IMR-90 (cell line): ENCODE data around the gene ANOS1. TPM values are rescaled to one million over a fixed set of nuclear protein-coding genes. Genes with fewer than 3 reads are reported as not detected.
"Not testable (repeated sequence)": the region's sequence is repeated elsewhere in the genome, so short reads cannot be mapped to it uniquely, and the experiment has no call there.

Source experiments
- ATAC-seq: fragments of 200-7000 bp; cut with Tn5 transposase; 2 replicates; pipeline ENCODE4 v1.9.1; 2020; ENCODE audit warnings: low read depth, mild to moderate bottlenecking, moderate library complexity
- BruUV-seq: library from RNA; stranded (reverse); fragments of 400-500 nt; replicated peaks from 2 replicates; lab custom pipeline; 2021; lab: Mats Ljungman, UMichigan
- CTCF ChIA-PET: fragments of 300-600 bp; formaldehyde crosslinking; extraction: SDS; loops from one replicate; lab custom pipeline; 2021; ENCODE audit warnings: antibody characterized with exemption; lab: Yijun Ruan, JAX
- POLR2A ChIA-PET: fragments of 300-600 bp; sonication (Branson Sonifier 250); formaldehyde crosslinking; loops from one replicate; lab custom pipeline; 2022; ENCODE audit warnings: antibody characterized with exemption; ENCODE audit not compliant: unreplicated experiment; lab: Charles Lee
- DNase-seq: peaks from one replicate; pipeline ENCODE4 v3.0.0; 2013
- H2AFZ ChIP-seq: replicated peaks from 2 replicates; pipeline ENCODE3; 2013; ENCODE audit warnings: low read length, mild to moderate bottlenecking; ENCODE audit not compliant: poor library complexity
- H2AK5ac ChIP-seq: 2 replicates; pipeline ENCODE4 v1.6.1; 2013; ENCODE audit warnings: low read depth, low read length, inconsistent platforms
- H2AK9ac ChIP-seq: replicated peaks from 2 replicates; pipeline ENCODE3; 2013; ENCODE audit warnings: mild to moderate bottlenecking, low read depth, low read length, moderate library complexity; ENCODE audit not compliant: poor library complexity
- H2BK120ac ChIP-seq: 2 replicates; pipeline ENCODE4 v1.6.1; 2013; ENCODE audit warnings: low read depth, low read length, inconsistent platforms
- H2BK15ac ChIP-seq: 3 replicates; pipeline ENCODE4 v1.6.1; 2013; ENCODE audit warnings: low read depth, low read length, inconsistent platforms
- H2BK20ac ChIP-seq: 2 replicates; pipeline ENCODE4 v1.6.1; 2013; ENCODE audit warnings: low read depth, mild to moderate bottlenecking, inconsistent platforms, low read length, moderate library complexity
- H2BK5ac ChIP-seq: 2 replicates; pipeline ENCODE4 v1.6.1; 2013; ENCODE audit warnings: mild to moderate bottlenecking, low read depth, low read length, inconsistent platforms; ENCODE audit not compliant: poor library complexity, severe bottlenecking
- H3K14ac ChIP-seq: replicated peaks from 2 replicates; pipeline ENCODE4 v1.6.1; 2013; ENCODE audit warnings: low read depth, low read length, inconsistent platforms
- H3K18ac ChIP-seq: 2 replicates; pipeline ENCODE4 v1.6.1; 2013; ENCODE audit warnings: low read depth, low read length, control low read depth
- H3K23ac ChIP-seq: 2 replicates; pipeline ENCODE4 v1.6.1; 2013; ENCODE audit warnings: low read depth, low read length, inconsistent platforms
- H3K27ac ChIP-seq: 2 replicates; pipeline ENCODE4 v1.5.1; 2013; ENCODE audit warnings: mild to moderate bottlenecking, control low read depth, low read length; ENCODE audit not compliant: insufficient read depth
- H3K27me3 ChIP-seq: 2 replicates; pipeline ENCODE4 v1.6.1; 2013; ENCODE audit warnings: low read length; ENCODE audit not compliant: control insufficient read depth, insufficient read depth
- H3K36me3 ChIP-seq: 2 replicates; pipeline ENCODE4 v1.6.1; 2013; ENCODE audit warnings: low read length, mixed read lengths; ENCODE audit not compliant: control insufficient read depth, insufficient read depth
- H3K4ac ChIP-seq: 2 replicates; pipeline ENCODE4 v1.6.1; 2013; ENCODE audit warnings: low read depth, low read length, inconsistent platforms
- H3K4me1 ChIP-seq: 2 replicates; pipeline ENCODE4 v1.6.1; 2013; ENCODE audit warnings: low read length, mixed read lengths; ENCODE audit not compliant: control insufficient read depth, insufficient read depth
- H3K4me2 ChIP-seq: 2 replicates; pipeline ENCODE4 v1.6.1; 2013; ENCODE audit warnings: low read depth, mild to moderate bottlenecking, control low read depth, low read length, moderate library complexity
- H3K4me3 ChIP-seq: 2 replicates; pipeline ENCODE4 v1.5.1; 2013; ENCODE audit warnings: low read depth, mild to moderate bottlenecking, control low read depth, low read length, moderate library complexity; ENCODE audit not compliant: insufficient read depth
- H3K56ac ChIP-seq: 2 replicates; pipeline ENCODE4 v1.6.1; 2013; ENCODE audit warnings: low read length, inconsistent platforms; ENCODE audit not compliant: insufficient read depth; ENCODE audit errors: extremely low read depth
- H3K79me1 ChIP-seq, 2 experiments: 2 replicates each; pipeline ENCODE4 v1.6.1; 2013; ENCODE audit warnings: low read length in 2 of 2, inconsistent platforms in 1 of 2, low read depth in 1 of 2
- H3K9ac ChIP-seq: 2 replicates; pipeline ENCODE4 v1.6.1; 2013; ENCODE audit warnings: low read depth, low read length, control low read depth
- H3K9me1 ChIP-seq: 2 replicates; pipeline ENCODE4 v1.6.1; 2013; ENCODE audit warnings: low read length, inconsistent platforms; ENCODE audit not compliant: insufficient read depth
- H3K9me3 ChIP-seq: 2 replicates; pipeline ENCODE4 v1.6.1; 2013; ENCODE audit warnings: low read length; ENCODE audit not compliant: control insufficient read depth, insufficient read depth
- H4K20me1 ChIP-seq: 2 replicates; pipeline ENCODE4 v1.6.1; 2013; ENCODE audit warnings: low read length, inconsistent platforms; ENCODE audit not compliant: insufficient read depth
- H4K5ac ChIP-seq: 2 replicates; pipeline ENCODE4 v1.6.1; 2013; ENCODE audit warnings: mild to moderate bottlenecking, low read depth, low read length, control low read depth
- H4K8ac ChIP-seq, 2 experiments: 2 replicates each; pipeline ENCODE4 v1.6.1; 2013; ENCODE audit warnings: low read depth in 2 of 2, low read length in 2 of 2, control low read depth in 1 of 2, inconsistent platforms in 1 of 2
- H4K91ac ChIP-seq: 2 replicates; pipeline ENCODE4 v1.6.1; 2013; ENCODE audit warnings: low read depth, low read length, inconsistent platforms; ENCODE audit not compliant: insufficient read depth
- WGBS, 2 experiments: methylation state at CpG; one replicate each; pipeline versions ENCODE4 v1.1.5 to v1.1.7; 2013; ENCODE audit warnings: missing lambda C conversion rate in 2 of 2; ENCODE audit not compliant: insufficient read length in 1 of 2; ENCODE audit errors: extremely low coverage in 2 of 2; 5-methylcytosine and 5-hydroxymethylcytosine counted together
- dilution Hi-C: fragments of 300-500 bp; cut with HindIII; formaldehyde crosslinking; loops from one replicate; pipeline ENCODE4 v1.14.3; 2018; ENCODE audit warnings: low sequenced_read_pairs; ENCODE audit not compliant: unreplicated experiment
- in situ Hi-C: fragments of 300-500 bp; cut with MboI; formaldehyde crosslinking; loops from 3 replicates; pipeline ENCODE4 v1.14.3; 2019; ENCODE audit warnings: low sequenced_read_pairs, inconsistent platforms, mixed read lengths
- intact Hi-C: fragments of 100-400 bp; cut with micrococcal nuclease; formaldehyde crosslinking; loops from 2 replicates; pipeline ENCODE4 v1.10.0; 2022
- polyA plus RNA-seq, 3 experiments: library from polyadenylated mRNA; depleted of rRNA; stranded (reverse); fragments of >200 nt; gene quantifications; 2 replicates each; pipeline ENCODE4 v1.2.3, GENCODE V29; 2012; ENCODE audit warnings: low replicate concordance in 1 of 3
- total RNA-seq: library from RNA; depleted of rRNA; stranded (reverse); fragments of >200 nt; gene quantifications from 2 replicates; pipeline ENCODE4 v1.2.3, GENCODE V29; 2012

ANOS1 gene
- total and polyA plus RNA-seq, 2 of the 4 experiments (the other 2 are of a cell fraction): under 0.01 to 0.17 TPM

DNA sequence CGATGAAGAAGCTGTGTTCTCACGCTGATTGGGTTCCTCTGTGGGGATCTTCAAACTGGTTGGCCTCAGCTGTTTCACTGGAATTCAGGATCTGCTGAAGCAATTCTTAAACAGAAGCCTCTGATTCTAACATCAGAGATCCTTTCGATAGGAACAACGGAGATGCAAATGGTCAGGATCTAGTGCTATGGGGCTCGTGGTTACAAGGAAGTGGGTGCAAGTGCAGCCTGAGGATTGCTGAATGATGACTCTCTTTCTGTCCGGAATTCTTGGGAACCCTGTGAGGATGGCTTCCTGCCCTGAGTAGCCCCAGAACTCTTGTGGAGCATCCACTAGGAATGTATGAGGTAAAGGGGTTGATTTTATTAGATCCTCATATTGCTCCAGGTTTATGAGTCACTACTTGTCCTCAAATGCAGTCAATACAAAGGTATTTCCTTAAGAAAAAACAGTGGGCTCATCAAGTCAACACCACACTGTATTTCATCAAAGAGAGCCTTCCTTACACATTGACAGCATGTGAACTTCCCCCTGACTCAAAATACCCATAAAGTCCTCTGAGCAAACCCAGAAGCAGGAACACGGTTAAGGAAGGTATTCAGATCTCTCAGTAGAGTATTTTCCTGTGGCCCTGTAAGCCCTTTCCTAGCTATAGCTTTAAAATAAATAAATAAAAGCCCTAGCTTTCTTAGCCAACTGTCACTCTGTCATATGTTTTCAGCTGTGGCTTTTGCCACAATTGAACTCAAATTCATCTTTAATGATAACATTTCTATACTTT lies 25.9 kb upstream of the ANOS1 start:
- H2BK20ac ChIP-seq, H2AFZ ChIP-seq, in situ Hi-C loops, H3K9me1 ChIP-seq, H3K23ac ChIP-seq, H3K27me3 ChIP-seq, H3K56ac ChIP-seq, H3K27ac ChIP-seq, H4K5ac ChIP-seq, H2BK5ac ChIP-seq, BruUV-seq, H3K4me2 ChIP-seq, H3K36me3 ChIP-seq, POLR2A ChIA-PET, H2BK15ac ChIP-seq, H3K4ac ChIP-seq, H3K18ac ChIP-seq, H3K4me3 ChIP-seq, H4K20me1 ChIP-seq, H2AK9ac ChIP-seq, H3K14ac ChIP-seq, H4K8ac ChIP-seq, H2AK5ac ChIP-seq, intact Hi-C loops, H3K9me3 ChIP-seq, H3K79me1 ChIP-seq, H3K4me1 ChIP-seq, H4K91ac ChIP-seq, CTCF ChIA-PET, H3K9ac ChIP-seq, H2BK120ac ChIP-seq, dilution Hi-C loops: not testable (repeated sequence)
- ATAC-seq: peak; percentile 21
- peak; percentile 37 for DNase-seq
- WGBS, 2 experiments: no CpG with 5 or more reads among the region's 7 CpGs
